Stimulated activated CD4-positive, alpha-beta T cell treated with anti-CD3 and anti-CD28 coated beads, Interleukin-1b, Interleukin-23, amount 100 ng/mL, for 4 hours (primary cell): ENCODE results near the gene IL11RA.
A peak's percentile ranks its signal among the peaks of the same experiment; 100 is the strongest.

Experiments used
- DNase-seq, 2 donors: peaks; one replicate each; pipeline ENCODE4 v3.0.0-alpha.2; 2020; ENCODE audit warnings: low read depth in 2 of 2

The IL11RA gene

GRCh38 chr9:34654323-34655051 is 2.5 kb downstream of the IL11RA start:
- no peak for DNase-seq

DNA sequence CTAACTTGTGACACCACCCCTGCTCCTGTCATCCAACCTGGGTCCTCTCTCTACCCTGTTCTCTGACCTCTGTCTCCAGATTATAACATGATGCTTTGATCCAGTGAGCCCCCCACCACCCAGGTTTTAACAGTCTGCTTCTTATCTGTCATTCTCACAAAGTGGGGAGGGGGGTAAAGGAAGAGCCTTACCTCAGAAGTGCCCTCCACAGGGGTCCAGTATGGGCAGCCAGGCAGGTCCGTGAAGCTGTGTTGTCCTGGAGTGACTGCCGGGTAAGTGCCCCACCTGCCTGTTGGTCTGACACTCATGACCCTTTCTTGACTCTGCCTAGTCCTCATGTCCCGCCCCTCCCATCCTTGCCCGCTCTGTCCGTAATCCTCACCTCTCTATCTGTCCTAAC is 3.4 kb downstream of the IL11RA start:
- no peak for DNase-seq

DNA sequence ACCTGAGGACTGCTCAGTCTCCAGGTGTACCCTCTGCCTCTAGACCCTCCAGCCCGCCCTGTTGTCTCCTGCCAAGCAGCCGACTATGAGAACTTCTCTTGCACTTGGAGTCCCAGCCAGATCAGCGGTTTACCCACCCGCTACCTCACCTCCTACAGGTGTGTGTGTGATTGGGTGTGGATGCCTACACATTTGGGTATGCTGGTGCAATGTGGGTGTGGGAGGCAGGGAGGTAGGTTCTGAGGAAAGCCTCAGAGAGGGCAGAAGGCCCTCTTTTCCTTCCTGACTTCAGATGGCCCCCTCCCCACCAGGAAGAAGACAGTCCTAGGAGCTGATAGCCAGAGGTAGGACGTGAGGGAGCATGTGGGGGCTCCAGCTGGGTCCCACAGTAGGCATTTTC is 5.0 kb downstream of the IL11RA start:
- DNase-seq = no peak

GRCh38 chr9:34658461-34658860 is 6.5 kb downstream of the IL11RA start:
- no peak for DNase-seq

- no peak for DNase-seq
These were observed 7.7 kb downstream of the IL11RA start for GRCh38 chr9:34659592-34660253.

DNA sequence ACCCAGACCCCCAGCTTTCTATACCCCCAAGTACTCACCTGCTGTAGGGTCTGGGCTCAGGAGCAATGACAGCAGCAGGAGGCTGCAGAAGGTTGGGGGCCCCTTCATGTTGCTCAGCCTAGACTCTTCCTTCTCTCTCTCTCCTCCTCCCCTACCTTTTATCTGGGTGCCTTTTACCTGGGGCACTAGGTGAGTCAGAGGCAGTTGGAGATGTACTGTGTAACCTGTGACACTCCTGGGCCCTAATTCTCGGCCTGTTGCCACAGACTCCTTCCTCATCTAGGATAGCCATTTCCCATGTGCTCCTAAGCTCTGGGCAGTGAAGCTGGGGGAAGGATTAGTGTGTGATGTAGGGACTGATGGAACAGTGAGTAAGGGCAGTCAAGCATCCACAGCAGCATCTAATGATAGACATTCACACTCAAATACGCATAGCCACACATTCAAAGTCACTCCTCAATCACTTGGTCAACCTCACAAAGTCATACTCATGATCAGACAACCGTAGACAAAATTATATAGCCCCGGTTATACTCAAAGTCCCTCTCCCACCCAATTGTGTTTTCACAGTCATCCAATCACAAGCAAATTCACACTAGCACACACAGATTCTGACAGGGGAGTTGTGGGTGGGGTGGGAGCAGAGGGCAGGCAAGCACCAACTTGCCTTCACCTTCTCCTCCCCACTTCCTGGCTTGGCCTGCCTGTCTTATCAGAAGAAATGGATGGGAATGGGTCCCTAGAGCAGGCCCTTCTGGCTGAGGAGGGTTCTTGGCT is 10.7 kb downstream of the IL11RA start, which contains the start of gene CCL27:
Gene CCL27 (minus strand): TSS at position 132 of the 777 bp plus-strand sequence. CDS start 24 bp downstream, at position 108.
- DNase-seq = no peak

DNA sequence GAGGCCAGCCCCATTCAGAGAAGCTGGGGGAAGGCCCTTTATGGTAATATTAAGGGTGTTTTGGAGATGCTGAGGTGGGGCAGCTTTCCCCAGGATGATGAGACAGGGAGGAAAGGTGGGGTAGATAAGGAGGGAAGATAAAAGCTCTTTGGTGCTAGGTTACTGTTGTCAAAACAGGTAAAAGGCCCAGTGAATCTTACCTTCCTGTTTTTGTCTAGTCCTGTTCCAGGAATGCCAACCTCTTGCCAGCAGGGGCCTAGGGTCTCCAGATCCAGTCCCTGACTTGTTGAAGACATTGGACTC is 11.3 kb downstream of the IL11RA start:
- no peak for DNase-seq

DNA sequence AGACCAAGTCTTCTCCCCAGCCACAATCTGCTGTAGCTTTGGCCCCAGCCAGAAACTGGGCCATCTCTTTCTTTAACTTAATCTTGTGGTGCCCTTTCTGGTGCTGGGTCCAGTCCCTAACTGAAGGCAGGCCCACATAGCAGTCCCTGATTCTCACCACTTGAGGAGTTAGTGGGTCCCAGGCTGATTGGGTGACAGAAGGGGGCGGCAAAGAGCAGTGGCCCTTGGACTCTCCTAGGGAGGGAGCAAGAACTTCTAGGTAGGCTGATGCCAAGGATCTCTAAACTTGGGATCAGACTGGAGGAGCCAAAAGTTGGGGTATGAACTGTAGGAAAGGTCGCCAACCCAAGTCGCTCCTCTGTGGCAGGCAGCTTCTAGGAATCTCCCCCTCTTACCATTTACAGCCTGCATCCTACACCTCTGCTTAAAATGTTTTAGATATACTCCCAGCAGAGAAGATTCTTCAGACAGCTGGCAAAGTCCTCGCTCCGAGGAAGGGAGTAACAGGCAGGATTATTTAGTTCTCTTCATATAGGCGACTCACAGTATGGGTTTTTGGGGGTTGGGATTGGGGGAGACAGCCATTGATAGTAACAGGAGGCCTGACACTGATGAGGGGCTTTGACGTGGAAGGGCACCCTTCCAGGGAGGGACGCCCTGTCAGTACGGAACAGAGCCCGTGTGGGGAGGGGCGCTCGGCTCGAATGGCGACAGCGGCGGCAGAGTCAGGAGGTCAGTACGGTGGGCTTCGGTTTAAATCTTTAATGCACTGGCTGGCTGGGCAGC is 12.5 kb downstream of the IL11RA start:
- peak in 1 of 2 donors; percentile 68 for DNase-seq

- no peak for DNase-seq
These were observed 13.0 kb downstream of the IL11RA start for GRCh38 chr9:34665067-34665380.

DNA sequence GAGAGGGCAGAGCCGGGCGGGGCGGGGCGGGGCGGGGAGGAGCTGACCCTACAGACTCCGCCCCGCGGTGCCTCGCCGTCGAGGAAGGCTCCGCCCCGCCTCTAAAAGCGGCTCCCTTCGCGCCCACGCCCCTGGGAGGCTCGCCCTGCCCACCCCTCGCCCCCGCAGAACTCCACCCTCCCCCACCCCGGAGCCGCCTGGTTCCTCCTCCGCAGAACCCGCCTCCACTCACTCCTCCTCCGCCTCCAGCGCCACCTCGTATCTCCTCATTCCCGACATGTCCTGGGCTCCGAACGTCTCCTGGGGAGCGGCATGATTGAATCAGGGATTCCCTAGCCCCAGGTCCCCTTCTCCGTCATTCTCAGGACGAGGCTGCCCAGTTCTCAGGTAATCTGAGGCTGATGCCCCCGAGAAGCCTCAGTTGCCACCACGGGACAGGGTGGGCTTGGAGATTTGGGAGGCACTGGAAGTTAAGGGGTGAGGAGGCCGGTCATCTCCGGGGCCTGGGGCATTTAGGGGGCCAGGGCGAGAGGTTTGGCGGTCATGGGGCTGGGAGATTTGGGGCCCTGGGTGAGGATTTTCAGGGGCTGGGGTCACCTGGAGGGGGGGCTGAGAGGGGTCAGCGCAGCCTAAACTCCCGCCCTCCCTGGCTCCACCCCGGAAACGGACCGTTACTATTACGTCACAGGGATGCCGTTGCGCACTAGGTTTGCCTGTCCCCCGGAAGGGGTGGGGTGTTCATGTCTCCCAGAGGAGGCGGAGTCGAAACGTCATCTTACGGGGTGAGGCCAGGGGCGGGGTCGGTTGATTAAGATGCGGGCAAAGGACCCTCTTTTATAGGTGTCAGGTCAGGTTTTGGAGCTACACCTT is 13.6 kb downstream of the IL11RA start:
- DNase-seq = peak; percentile 73 to 80

GRCh38 chr9:34669809-34670562 is 18.0 kb downstream of the IL11RA start:
- no peak for DNase-seq

DNA sequence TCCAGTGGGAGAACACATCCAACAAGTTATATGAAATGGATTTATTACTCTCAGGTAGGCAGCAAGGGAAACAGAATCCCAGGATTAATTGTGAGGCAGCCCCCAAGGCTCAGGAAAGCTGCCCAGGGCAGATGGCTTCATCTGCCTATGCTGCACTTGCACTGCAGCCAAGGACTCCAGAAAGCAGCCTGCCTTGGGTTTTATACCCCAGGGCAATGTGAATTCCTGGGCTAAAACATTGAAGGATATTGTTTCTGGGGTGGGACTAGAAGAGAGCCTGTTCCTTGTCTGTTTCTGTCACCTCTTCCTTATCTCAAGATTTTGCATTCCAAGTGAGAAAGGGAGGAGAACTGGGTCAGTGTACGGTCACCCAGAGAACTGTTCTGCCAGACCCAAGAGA is 19.3 kb downstream of the IL11RA start:
- DNase-seq = no peak

GRCh38 chr9:34674440-34674839 is 22.5 kb downstream of the IL11RA start:
- DNase-seq = no peak

DNA sequence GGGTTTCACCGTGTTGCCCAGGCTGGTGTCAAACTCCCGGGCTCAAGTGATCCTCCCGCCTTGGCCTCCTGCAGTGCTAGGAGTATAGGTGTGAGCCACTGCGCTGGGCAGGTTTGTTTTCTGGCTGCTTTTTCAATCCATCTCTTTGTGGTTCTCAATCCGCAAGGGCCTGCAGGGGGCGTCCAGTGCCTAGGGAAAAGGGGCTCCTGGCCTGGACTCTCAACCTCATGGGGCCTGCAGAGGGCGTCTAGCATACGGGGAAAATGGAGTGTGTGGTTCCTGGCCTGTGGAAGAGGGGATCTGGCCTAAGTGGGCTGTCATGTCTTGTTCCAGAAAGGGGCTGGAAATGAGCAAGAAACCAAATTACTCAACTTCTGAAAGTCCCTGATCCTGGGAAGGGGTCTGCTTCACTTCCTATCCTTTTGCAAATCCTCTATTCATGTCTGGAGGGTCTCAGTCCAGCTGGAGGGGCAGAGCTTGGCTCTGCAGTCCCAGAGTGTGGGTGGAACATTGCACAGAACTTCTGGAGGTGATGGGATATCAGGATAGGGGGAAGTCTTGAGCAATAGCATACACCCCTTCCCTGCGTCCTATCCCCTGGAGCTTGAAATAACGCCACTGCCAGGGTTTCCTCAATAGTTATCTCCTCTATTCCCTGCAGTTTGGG is 23.2 kb downstream of the IL11RA start:
- peak; percentile 32 to 54 for DNase-seq

- no peak for DNase-seq
These were observed 23.9 kb downstream of the IL11RA start for GRCh38 chr9:34675869-34676268.

DNA sequence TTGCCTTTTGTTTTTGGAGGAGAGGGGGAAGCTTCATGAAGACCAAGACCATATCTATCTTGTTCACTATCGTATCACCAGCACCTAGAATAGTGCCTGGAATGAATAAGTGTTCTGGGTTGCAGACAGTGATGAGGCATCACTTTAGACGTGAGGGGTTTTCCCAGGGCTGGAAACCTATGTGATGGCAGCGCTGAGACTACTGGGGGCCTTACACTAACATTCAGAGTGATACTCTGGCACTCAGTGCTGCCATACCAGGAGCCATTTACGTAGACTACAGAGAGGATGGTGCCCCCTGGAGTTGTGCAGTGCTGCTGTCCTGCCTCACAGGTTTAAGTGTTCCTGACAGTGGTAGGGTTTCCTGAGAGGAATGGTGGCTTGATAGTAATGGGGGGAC is 32.2 kb downstream of the IL11RA start:
- peak in 1 of 2 donors; percentile 5 for DNase-seq

DNA sequence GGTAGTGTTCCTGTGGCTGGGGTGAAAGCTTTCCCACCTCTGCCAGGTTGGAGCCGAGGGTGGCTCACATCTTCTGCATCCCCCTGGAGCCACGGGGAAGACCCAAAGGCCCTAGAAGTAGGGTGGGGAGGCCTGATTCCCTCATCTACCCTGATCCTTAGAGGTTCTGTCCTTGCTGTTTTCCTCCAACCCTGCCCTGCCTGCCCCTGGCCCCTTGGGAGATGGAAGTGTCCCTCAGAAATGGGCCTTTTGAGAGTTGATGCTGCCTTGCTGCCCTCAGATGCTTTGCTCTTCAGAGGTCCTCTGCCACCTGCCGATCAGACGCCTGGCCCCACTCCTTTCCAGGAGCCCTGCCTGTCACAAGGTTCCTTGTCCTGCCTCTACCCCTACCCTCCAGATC is 32.8 kb downstream of the IL11RA start:
- DNase-seq = no peak

GRCh38 chr9:34685591-34685990 is 33.6 kb downstream of the IL11RA start:
- no peak for DNase-seq

DNA sequence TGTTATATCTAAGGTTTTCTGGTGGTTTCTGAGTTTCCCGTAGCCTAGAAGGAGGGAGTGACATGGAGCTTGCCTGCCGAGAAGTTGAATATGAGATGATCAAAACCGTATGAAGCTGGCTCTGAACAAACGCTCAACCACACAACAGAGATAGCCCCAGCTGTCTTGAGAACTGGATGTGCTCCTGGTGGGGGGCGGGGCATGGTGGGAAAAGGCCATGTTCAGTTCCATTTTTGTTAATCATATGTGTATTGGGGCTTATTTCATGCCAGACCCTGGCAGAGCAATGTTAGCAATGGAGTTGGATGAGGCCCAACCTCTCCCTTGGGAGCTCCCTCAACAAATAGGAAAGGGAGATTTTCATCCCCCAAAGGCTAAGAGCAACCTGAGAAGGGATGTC is 34.2 kb downstream of the IL11RA start:
- DNase-seq = no peak

DNA sequence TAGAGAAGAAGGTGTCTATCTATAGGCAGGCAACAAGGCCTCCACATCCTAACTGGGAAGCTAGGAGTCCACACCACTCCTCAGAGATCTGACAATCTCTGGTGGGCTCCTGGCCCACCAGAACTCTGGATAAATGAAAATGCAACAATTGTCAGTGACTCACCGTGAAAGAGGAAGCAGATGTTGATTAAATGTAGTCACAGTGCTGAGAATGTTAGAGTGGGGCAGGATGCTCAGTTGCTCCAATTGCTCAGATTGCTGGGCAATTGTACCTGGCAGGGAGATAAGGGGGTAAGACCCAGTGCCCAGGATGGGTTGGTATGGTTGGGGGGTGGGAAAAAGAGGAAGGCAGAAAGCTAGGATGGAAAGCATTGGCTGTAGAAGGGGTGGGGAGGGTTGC is 34.7 kb downstream of the IL11RA start:
- DNase-seq = no peak
